Neural progenitor cell (in vitro differentiated cells): ENCODE data around the gene TEX2.

Experiments used
- CTCF ChIP-seq: fragments of 200-600 bp; sonication (generic); IDR thresholded peaks from 2 replicates; pipeline ENCODE4 v1.5.1; 2017; ENCODE audit warnings: antibody characterized with exemption, mild to moderate bottlenecking
- EZH2 ChIP-seq: fragments of 200-600 bp; sonication (generic); IDR thresholded peaks from 2 replicates; pipeline ENCODE4 v1.6.1; 2017; ENCODE audit warnings: antibody characterized with exemption, mild to moderate bottlenecking, moderate library complexity

DNA sequence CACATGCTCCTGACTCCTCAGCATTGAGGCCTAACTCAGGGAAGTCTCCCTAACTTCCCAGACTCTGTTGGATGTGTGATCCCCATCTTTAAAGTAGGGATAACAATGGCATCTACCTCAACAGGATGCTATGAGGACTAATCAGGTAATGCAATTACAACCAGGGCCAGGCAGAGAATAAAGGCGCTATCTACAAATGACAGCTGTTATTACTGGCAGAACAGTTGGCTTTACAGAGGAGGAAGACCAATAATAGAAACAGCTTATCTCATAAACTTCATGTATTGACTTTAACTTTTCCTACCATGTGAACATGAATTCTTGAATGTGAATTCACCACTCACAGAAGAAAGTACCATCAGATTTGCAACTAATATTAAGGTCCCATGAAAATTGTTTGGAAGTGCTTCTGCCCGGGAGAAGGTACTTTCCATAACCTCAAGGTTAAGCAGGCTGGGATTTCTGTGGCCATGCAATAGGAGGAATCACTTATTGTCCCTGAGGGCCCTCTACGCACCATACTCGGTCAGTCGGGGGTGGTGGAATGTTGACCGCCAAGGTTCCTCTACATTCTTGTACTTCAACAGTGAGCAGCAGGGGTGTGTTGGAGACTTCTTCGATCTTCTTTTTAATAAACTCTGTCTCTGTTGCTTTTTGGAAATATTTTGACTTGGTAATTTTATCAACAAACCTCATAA is 110.5 kb downstream of the TEX2 start:
- TF ChIP-seq CTCF (no peak), EZH2 (no peak)
